HL-60/S4 treated with phorbol 12-myristate 13-acetate at 8.2 ng/mL for 4 days and 3 days (cell line): Measurements from ENCODE around the gene SCGB1C2.

Experiments used
- in situ Hi-C: fragments of 300-500 bp; cut with MboI; formaldehyde crosslinking; loops from 2 replicates; pipeline ENCODE4 v1.15.0; 2022; ENCODE audit warnings: low sequenced_read_pairs

The SCGB1C2 gene

GRCh38 chr17:170130-170670 is 32.8 kb downstream of the SCGB1C2 start:
- in situ Hi-C loops = no loop called here

DNA sequence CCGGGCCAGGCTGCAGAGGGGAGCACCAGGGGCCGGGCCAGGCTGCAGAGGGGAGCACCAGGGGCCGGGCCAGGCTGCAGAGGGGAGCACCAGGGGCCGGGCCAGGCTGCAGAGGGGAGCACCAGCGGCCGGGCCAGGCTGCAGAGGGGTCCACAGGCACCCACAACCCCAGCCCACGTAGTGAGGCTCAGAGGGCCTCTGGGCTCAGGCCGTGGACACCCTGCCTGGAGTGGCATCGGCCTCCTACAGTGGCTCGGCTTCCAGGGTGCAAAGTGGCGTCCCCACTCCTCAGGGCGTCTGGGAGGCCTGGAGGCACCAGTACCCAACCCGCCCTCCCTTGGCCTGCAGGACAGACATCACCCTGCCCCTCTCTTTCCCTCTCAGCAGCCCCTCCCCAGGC is 34.5 kb downstream of the SCGB1C2 start:
- in situ Hi-C loops = no loop called here

DNA sequence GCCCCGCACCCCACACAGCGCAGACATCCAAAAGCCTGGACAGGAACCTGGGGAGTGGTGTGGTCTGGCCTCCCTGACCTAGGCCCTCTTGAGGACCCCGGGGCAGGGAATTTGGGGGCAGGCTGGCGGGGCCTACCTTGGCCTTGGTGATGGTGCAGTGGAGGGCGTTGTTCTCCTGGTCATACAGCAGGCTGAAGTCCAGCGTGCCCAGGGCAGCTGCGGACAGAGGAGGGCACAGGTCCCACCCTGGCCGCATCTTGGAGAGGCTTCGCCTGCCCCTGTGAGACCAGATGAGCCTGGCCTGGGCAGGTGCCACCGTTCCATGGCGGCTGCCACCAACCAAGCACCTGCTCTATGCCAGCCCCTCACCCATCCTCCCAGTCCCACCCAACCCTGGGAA is 35.0 kb downstream of the SCGB1C2 start:
- in situ Hi-C loops = no loop called here

DNA sequence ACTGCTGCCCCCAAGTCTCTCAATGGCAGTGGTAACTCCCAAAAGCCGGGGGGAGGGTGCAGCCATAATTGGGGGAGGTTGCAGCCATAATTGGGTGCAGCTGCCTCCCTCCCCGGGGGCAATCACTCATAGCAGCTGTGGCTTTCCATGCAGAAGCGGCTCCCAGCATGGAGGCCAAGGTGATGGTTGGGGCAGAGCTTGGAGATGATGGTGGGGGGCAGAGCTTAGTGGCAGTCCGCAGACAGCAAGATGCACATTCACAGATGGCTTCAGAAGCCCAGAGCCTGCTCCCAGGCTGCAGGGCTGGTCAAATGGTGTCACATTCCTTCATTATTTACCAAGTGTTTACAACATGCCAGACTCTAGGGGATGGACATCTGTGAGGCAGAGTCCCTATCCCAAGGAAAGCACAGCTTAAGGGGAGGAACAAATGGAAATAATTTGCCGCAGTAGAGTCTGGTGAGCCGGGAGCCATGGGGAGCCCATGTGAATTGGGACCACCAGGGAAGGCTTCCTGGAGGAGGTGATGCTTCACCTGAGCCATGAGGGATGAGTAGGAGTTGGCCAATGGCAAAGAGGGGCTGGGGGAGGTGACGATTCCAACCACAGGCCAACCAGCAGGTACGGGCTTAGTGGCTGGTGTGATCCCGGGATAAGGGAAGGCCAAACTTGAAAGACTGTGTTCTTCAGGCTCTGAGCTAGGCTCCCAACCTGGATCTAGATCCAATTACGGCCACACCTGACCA is 36.0 kb downstream of the SCGB1C2 start:
- in situ Hi-C loops = no loop called here

GRCh38 chr17:177155-177554 is 39.8 kb downstream of the SCGB1C2 start:
- in situ Hi-C loops = no loop called here

DNA sequence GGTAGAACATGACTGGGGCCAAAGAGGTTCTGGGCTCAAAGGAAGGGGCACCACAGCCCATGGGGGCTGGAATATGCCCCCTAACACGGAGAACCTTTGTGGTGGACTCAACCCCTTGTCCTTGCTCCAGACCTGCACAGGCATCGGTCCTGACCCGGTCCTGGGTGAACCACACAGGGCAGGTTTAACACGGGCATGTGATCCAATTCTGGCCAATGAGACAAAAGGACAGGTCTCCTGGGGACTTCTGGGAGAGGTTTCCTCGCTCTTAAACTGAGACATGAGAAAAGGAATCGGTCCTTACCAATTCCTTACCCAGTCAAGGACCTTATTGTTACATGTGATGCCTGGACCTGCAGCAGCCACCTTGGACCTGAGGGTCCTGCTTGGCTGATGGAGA is 40.4 kb downstream of the SCGB1C2 start:
- in situ Hi-C loops = no loop called here

GRCh38 chr17:178292-179065 is 41.1 kb downstream of the SCGB1C2 start:
- in situ Hi-C loops = no loop called here

GRCh38 chr17:179066-179432 is 41.7 kb downstream of the SCGB1C2 start:
- in situ Hi-C loops = no loop called here

GRCh38 chr17:179781-180380 is 42.5 kb downstream of the SCGB1C2 start:
- in situ Hi-C loops = no loop called here

DNA sequence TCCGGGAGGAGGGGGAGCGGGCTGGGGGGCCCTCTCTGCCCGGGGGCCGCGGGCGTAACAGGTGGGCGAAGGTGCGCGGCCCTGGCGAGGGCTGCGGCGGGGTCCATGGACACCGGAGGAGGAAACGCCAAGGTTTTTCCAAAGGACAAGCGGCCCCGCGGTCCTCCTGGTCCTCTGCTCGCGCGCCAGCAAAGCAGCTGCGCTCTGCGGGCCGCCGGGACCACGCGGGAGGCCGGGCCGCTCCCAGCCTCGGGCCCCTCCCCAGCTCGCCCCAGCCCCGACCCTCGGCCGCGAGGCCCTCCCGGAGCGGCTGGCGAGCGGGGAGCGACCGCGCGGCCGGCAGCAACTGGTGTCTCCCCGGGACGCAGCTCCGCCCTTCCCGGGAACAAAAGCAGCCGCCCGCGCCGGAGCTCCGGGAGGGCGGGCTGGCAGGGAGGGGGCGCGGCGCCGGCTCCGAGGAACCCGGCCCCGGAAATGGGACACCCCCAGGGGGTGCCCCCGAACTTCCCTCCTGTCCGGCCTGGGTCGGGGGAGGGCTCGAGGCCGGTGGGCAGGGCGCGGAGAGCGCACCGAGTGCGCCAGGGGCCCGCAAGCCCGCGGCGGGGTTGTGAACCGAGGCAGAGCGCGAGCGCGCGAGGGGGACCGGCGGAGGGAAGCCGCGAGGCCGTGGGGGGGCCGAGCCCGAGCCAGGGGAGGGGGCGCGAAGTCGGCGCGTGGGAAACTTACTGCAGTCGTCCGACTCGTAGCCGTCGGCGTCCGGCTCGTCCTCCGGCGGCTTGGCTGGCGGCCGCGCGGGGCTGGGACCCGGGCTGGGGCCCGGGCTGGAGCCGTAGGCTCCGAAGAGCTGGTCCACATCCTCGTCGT is 43.2 kb downstream of the SCGB1C2 start:
- in situ Hi-C loops = no loop called here

DNA sequence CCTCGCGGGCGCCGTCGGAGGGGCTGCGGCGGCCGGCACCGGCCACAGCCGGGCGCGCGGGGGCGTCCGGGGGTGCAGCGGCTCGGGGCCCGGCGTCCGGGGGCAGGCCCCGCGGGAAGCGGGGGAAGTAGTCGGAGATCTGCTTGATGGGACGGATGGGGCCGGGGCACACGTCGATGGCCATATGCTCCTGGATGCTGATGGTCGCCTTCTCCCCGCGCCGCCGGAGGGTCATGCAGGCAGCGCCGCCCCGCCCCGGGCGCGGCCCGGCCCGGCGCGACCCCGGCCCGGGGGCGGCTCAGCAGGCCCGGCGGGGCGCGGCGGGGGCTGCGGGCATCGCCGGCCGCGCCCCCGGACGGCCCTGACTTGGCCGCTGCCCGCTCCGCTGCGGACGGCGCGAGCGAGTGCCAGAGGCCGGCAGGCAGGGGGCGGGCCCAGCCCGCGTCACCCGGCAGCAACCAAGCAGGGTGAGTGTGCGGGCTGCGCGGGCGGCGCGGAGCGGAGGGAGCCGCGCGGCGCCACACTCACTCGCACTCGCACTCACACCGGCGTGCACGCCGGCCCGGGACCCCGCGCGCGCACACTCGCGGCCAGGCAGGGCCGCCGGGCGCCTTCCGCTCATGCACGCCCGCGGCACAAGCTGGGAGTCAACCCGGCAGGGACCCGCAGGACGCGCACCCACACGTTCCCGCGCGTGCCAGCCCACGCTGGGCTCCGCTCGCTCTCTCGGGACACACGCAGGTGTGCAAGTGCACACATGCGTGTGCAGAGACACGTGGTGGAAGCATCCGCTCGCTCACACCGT is 44.1 kb downstream of the SCGB1C2 start, which contains the start of gene DOC2B:
Gene DOC2B, minus strand, starts transcription at position 406 of the 805 bp plus-strand sequence. Its CDS starts 171 bp downstream, at position 235.
- in situ Hi-C loops = no loop called here

DNA sequence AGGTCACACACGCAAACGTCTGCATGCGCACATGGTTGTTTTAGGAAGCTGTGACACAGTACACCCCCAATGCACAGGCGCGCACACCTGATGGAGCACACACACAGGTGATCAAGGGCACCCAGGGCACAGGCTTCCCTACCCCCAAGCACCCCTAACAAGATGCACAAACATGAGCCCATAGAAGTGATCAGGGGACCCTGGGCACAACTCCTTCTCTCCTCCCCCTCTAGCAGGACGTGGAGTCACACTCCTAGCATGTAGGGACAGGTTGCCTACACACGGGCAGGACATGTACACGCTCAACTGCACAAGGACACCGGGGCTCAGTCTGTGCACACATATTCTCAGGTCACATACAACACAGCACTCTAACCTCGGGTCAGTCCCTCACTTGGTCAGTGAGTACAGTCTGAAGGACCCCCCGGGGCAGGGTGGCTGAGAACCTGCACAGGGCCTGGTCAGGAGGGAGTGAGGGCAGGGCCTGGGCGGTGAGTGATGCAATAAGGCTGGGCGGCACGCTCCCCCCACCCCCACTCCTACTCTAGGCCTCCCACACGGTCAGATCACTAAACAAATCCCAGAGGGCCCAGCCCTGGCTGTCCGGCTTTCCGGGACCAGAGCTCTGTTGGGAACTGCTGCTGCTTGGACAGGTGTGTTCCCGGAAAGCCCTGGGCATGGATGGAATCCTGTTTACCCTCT is 44.8 kb downstream of the SCGB1C2 start:
- in situ Hi-C loops = no loop called here

- in situ Hi-C loops = no loop called here
These were observed 45.7 kb downstream of the SCGB1C2 start for GRCh38 chr17:183021-183420.

- in situ Hi-C loops = no loop called here
These were observed 48.2 kb downstream of the SCGB1C2 start for GRCh38 chr17:185445-186138.

DNA sequence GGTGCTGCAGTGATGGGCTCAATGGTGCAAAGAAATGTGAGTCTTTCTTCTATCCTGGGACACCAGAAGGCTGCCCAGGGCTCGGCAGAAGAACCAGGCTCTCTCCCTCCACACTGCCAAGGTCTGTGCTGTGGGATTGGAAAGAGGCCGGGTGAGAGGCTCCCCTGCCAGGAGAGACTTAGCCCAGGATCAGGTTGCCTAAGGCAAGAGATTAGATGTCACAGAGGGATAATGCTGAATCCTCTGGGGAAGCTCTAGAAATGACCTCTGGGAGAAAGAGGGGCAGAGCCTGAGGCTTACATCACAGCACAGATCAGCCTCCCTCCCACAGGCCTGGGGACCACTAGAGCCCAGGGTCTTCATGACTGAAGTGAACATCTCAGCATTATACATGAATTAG is 49.8 kb downstream of the SCGB1C2 start:
- in situ Hi-C loops = no loop called here
